ENCODE results near the gene AUP1. TPM values are rescaled to one million over a fixed set of nuclear protein-coding genes. Genes with fewer than 3 reads are reported as not detected.

Gene AUP1, protein sequence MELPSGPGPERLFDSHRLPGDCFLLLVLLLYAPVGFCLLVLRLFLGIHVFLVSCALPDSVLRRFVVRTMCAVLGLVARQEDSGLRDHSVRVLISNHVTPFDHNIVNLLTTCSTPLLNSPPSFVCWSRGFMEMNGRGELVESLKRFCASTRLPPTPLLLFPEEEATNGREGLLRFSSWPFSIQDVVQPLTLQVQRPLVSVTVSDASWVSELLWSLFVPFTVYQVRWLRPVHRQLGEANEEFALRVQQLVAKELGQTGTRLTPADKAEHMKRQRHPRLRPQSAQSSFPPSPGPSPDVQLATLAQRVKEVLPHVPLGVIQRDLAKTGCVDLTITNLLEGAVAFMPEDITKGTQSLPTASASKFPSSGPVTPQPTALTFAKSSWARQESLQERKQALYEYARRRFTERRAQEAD
- 86.4 and 136 TPM in 2 replicates for total RNA-seq

DNA sequence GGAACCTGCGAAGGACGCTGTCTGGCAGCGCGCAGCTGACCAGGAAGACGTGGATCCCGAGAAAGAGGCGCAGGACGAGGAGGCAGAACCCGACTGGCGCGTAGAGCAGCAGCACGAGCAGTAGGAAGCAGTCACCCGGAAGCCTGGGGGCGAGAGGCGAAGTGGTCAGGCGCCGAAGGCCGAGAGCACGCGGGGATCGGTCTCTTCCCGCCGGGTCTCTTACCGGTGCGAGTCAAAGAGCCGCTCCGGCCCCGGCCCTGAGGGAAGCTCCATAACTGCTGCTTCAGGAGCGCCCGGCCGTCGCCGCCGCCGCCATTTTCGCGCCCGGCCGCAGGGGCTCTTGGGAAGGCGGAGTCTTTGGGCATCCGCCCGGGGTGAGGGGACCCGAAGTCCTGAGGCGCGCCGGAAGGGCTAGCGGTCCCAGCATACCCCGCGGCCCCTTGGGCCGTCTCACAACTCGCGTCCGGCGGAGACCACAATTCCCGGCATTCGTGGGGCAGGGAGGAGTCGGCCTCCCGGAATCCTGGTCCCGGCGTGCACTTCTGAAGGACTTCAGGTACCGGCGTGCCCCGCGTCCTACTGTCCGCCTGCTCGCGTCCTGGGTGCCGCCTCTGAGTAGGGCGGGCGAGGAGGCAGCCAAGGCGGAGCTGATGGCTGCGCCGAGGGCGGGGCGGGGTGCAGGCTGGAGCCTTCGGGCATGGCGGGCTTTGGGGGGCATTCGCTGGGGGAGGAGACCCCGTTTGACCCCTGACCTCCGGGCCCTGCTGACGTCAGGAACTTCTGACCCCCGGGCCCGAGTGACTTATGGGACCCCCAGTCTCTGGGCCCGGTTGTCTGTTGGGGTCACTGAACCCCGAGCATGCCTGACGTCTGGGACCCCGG lies at the start of gene AUP1, which contains the start of gene HTRA2:
Gene AUP1, minus strand, starts transcription at position 350 of the 882 bp plus-strand sequence. Its CDS starts 77 bp downstream, at position 273.
Gene HTRA2, plus strand, starts transcription at position 577 of the 882 bp plus-strand sequence. Its CDS starts 74 bp downstream, at position 651.
- TF ChIP-seq, protein P1, sequence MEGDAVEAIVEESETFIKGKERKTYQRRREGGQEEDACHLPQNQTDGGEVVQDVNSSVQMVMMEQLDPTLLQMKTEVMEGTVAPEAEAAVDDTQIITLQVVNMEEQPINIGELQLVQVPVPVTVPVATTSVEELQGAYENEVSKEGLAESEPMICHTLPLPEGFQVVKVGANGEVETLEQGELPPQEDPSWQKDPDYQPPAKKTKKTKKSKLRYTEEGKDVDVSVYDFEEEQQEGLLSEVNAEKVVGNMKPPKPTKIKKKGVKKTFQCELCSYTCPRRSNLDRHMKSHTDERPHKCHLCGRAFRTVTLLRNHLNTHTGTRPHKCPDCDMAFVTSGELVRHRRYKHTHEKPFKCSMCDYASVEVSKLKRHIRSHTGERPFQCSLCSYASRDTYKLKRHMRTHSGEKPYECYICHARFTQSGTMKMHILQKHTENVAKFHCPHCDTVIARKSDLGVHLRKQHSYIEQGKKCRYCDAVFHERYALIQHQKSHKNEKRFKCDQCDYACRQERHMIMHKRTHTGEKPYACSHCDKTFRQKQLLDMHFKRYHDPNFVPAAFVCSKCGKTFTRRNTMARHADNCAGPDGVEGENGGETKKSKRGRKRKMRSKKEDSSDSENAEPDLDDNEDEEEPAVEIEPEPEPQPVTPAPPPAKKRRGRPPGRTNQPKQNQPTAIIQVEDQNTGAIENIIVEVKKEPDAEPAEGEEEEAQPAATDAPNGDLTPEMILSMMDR (conservative IDR thresholded peaks at IDR 0.05; ENCODE audit: low read depth, low read length) = no peak

DNA sequence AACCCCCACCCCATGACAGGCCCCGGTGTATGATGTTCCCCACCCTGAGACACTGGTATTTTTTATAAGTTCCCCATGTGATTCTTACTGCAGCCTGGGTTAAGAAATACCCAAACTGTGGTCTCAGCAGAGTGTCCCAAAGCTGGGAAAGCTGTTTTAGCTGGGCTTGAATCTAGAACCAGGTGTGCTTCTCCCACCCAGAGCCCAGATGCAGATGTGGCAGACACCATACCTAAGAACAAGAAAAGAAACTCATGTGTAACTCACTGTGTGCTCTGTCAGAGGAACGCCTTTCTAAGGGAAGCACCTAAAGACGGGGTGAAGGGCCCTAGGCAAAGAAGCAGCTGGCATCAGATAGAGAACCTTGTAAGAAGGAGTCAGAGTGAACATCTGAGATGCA lies 48.9 kb upstream of the AUP1 start:
- TF ChIP-seq, protein P1 (conservative IDR thresholded peaks at IDR 0.05; ENCODE audit: low read depth, low read length) = no peak
- DNase-seq (ENCODE audit: low read depth) = no peak
- H3K4me3 ChIP-seq (ENCODE audit: low read depth, low read length) = no peak overlapping the region

More for the DNA sequence above, at the start of gene AUP1, which contains the start of gene HTRA2:
- peak; percentile 79 for DNase-seq (ENCODE audit: low read depth)
- peak within 1 kb of the TSS; percentile 99 for H3K4me3 ChIP-seq (ENCODE audit: low read depth, low read length)

DNA sequence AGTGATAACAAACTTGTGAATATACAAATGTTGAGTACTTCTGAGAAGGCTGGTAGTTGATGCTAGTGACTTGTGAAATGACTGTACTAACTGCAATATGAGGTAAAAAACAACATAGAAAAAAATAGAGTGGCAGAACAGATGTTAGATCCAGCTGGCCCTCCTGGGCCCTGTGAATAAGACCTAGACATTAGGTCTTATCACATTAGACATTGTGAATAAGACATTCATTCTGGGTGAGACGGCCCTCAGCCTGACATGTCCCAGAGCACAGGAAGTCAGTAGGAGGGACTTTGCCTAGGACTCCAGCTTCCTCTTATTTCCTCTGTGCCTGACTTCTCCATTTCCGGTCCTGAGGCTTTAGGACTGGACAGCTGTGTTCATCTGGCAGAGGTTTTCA lies 47.9 kb upstream of the AUP1 start:
- DNase-seq (ENCODE audit: low read depth) = no peak
- no peak overlapping the region for H3K4me3 ChIP-seq (ENCODE audit: low read depth, low read length)
- TF ChIP-seq, protein P1 (conservative IDR thresholded peaks at IDR 0.05; ENCODE audit: low read depth, low read length) = no peak

DNA sequence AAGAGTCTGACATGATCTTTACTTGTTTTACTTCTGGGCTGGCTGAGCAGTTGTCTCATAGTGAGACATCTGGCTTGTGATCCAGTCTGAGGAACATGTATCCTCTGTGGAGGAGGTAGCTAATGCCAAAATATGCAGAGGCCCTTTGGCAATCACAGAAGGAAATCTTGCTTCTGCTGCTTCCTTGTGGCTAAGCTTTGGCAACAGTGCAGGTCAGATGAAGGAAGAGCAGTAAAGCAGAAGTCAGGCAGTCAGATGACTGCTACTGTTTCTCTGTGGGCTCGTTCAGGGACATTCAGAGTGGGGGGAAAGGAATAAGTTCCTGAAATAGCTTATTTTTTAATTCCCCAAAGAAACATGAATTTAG lies 47.3 kb upstream of the AUP1 start:
- H3K4me3 ChIP-seq (ENCODE audit: low read depth, low read length) = no peak overlapping the region
- no peak for DNase-seq (ENCODE audit: low read depth)
- TF ChIP-seq, protein P1 (conservative IDR thresholded peaks at IDR 0.05; ENCODE audit: low read depth, low read length) = no peak

DNA sequence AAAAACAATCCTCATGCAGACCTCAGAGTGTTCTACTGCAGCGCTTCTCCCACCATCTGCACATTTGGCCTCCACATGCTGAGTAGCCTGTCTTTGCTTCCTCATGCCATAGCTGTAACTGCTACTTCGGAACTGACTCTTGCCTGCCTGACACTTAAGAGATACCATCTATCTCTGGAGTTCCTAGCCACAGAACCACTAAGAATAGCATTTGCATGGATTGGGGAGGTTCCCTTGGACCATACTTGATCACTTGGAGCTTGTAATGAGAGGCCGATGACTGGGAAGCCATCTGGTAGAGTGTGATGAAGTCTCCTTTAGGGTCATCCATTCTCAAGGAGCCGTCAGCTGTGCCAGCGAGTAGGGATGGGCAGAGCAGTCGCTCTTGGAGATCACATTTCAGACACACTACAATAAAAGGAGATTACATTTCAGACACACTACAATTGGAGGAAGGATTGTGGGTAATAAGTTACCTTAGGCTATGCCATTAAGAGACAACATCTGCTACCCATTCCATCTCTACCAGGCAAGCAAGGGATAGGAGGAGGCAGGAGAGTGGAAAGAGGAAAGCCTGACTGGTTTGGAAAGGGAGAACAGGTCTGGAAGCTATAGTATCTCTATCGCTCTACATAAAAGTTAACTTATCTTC lies 46.8 kb upstream of the AUP1 start:
- TF ChIP-seq, protein P1 (conservative IDR thresholded peaks at IDR 0.05; ENCODE audit: low read depth, low read length) = no peak
- no peak overlapping the region for H3K4me3 ChIP-seq (ENCODE audit: low read depth, low read length)
- DNase-seq (ENCODE audit: low read depth) = no peak

DNA sequence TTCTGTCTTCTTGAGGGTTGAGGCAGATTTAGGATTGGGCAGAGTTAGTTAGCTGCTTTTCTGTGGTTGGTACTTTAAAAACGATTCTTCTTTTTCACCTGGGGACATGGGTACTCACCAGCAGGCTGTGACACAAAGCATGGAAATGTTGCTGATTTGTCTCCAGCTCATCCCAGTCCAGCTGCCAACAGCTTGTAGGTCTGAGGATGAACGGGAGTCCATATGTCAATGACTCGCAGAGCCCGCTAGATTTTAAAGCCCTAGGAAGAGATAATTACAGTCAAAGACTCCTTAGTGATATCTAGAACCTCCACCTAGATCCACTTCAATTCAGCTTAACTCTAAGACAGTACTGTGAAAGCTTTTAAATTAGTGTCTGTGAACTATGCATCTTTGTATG lies 45.8 kb upstream of the AUP1 start:
- no peak for DNase-seq (ENCODE audit: low read depth)
- TF ChIP-seq, protein P1 (conservative IDR thresholded peaks at IDR 0.05; ENCODE audit: low read depth, low read length) = no peak
- no peak overlapping the region for H3K4me3 ChIP-seq (ENCODE audit: low read depth, low read length)
